ENCODE results near the gene SEMA4A.
"Not testable (repeated sequence)": the region's sequence is repeated elsewhere in the genome, so short reads cannot be mapped to it uniquely, and the experiment has no call there.

SEMA4A gene

GRCh38 chr1:156153362-156153761, at the start of gene SEMA4A:
SEMA4A (plus strand) TSS chr1:156153585; CDS start chr1:156154579, 994 bp downstream.
- in situ Hi-C loops (cut with MboI; ENCODE audit: low sequenced_read_pairs) = loop anchor here (10.0 kb wide), 1 partner anchor 61 kb away; the partner anchor contains the start of gene PMF1

- in situ Hi-C loops (cut with MboI; ENCODE audit: low sequenced_read_pairs) = no loop called here
Observed at GRCh38 chr1:156104065-156104810, 49.1 kb upstream of the SEMA4A start.

DNA sequence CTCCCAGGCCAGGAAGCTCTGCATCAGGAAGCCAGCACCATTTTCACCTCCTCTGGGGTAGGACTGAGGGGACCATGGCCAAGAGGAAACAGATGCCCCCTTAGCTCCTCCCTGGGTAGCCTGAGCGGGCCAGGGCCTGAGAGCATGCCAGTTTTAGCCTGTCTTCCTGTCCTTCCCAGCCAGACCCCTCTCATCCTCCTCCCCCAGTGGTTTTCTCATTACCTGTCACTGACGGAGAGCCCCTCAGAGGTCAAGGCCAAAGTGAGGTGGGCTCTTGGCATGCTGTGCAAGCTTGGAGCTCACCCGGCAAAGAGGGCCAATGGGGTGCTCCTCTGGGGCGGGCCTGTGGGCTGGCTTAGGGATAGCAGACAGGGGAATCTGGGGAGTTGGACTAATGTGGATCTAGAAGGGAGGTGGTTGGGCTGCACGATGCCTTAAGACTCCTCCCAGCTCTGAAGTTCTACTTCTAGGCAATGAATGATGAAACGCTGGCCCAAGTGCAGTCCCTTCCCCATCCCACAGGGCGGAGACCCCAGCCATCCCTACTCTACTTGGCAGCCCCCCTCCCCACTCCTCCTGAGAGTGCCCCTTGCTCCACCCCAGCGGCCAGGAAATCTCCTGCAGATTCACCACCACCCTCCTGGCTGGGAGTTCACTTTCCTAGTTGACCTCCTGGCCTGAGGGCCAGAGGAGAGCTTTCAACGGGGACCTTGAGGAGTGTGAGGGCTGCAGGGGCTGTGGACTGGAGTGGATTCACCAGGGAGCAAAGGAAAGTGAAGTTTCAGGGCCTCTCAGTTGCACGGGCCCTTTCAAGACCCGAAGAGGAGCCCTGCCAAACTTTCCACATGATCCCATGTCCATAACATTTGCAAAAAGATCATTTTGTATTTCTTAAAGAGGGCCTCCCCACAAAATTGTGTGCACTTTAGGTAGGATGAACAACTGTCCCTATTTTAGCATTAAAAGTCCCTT, 48.2 kb upstream of the SEMA4A start:
- in situ Hi-C loops (cut with MboI; ENCODE audit: low sequenced_read_pairs) = no loop called here

GRCh38 chr1:156106624-156107488, 46.5 kb upstream of the SEMA4A start:
- in situ Hi-C loops (cut with MboI; ENCODE audit: low sequenced_read_pairs) = no loop called here

DNA sequence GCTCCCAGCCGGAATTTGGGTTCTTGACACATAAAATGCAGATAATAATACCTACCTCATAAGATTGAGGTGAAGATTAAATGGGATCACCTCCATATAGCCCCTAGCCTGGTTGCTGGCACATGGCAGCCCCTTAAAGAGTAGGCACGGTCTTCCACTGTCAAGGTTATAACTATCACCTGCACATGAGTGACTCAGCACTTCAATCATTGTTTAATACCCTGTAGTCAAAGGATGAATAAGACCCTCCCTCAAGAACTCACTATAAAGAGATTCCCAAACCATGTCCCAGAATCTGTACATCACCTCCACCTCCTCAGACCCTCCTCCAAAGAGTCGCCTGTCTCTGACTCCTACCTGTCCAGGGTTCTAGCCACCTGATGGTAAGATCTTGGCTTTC, 45.3 kb upstream of the SEMA4A start:
- in situ Hi-C loops (cut with MboI; ENCODE audit: low sequenced_read_pairs) = no loop called here

DNA sequence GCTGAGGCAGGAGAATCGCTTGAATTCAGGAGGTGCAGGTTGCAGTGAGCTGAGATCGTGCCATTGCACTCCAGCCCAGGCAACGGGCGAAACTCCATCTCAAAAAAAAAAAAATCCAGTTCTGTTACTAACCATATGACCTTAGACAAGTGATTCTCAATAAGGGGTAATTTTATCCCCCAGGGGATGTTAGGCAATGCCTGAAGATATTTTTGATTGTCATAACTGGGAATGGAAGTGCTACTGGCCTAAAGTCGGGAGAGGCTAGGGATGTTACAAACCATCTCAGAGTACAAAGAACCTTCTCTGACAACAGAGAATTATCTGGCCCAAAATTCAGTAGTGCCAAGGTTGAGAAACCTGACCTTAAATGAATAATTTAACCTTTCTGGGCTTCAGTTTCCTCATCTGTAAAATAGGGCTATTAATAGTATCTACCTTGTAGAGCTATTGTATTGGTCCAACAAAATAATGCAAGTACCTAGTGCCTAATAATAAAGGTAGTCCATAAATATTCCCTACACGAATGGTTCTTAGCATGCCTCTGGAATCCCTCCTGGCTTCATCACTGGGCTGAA, 44.6 kb upstream of the SEMA4A start:
- in situ Hi-C loops (cut with MboI; ENCODE audit: low sequenced_read_pairs) = no loop called here

GRCh38 chr1:156110252-156110651, 43.1 kb upstream of the SEMA4A start:
- in situ Hi-C loops (cut with MboI; ENCODE audit: low sequenced_read_pairs) = no loop called here

DNA sequence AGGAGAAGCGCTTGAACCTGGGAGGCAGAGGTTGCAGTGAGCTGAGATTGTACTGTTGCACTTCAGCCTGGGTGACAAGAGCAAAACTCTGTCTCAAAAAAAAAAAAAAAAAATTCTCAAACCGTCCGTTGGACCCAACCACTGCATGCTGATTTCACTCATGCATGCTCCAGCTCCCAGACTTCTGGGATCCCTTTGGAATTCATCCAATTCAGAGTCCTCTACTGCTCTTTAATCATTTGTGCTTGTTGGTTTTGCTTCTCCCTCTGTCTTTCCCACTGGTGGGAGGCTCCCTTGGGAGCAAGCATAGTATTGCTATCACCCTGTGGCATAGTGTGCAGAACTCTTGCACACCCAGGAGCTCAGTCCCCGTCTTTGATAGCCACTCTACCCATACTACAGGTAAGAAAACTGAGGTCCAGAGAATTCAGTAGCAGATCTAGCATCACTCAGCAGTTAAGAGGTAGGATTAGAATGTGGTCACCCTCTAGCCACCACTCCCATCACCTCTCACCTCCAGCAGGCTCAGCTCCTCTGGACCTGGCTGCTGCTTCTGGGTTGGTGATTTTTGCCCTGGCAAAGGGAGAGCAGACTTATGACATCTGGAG, 41.9 kb upstream of the SEMA4A start:
- in situ Hi-C loops (cut with MboI; ENCODE audit: low sequenced_read_pairs) = no loop called here

- in situ Hi-C loops (cut with MboI; ENCODE audit: low sequenced_read_pairs) = no loop called here
Observed at GRCh38 chr1:156112276-156113137, 40.9 kb upstream of the SEMA4A start.

GRCh38 chr1:156113282-156113950, 40.0 kb upstream of the SEMA4A start:
- in situ Hi-C loops (cut with MboI; ENCODE audit: low sequenced_read_pairs) = no loop called here

- in situ Hi-C loops (cut with MboI; ENCODE audit: low sequenced_read_pairs) = no loop called here
Observed at GRCh38 chr1:156114101-156114918, 39.1 kb upstream of the SEMA4A start, which contains the start of gene LMNA. LMNA (plus strand) TSS chr1:156114711; CDS start chr1:156114919, 208 bp downstream.

- in situ Hi-C loops (cut with MboI; ENCODE audit: low sequenced_read_pairs) = no loop called here
Observed at GRCh38 chr1:156114919-156115513, 38.4 kb upstream of the SEMA4A start.

- in situ Hi-C loops (cut with MboI; ENCODE audit: low sequenced_read_pairs) = no loop called here
Observed at GRCh38 chr1:156115514-156116374, 37.6 kb upstream of the SEMA4A start.

DNA sequence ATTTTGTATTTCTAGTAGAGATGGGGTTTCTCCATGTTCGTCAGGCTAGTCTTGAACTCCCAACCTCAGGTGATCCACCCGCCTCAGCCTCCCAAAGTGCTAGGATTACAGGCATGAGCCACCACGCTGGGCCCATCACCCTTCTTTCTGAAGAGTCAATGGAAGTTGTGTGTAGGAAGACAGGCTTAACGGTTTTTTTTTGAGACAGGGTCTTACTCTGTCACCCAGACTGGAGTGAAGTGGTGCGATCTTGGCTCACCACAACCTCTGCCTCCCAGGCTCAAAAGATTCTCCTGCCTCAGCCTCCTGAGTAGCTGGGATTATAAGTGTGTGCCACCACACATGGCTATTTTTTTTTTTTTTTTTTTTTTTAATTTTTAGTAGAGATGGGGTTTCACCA, 36.7 kb upstream of the SEMA4A start:
- in situ Hi-C loops (cut with MboI; ENCODE audit: low sequenced_read_pairs) = not testable (repeated sequence)

DNA sequence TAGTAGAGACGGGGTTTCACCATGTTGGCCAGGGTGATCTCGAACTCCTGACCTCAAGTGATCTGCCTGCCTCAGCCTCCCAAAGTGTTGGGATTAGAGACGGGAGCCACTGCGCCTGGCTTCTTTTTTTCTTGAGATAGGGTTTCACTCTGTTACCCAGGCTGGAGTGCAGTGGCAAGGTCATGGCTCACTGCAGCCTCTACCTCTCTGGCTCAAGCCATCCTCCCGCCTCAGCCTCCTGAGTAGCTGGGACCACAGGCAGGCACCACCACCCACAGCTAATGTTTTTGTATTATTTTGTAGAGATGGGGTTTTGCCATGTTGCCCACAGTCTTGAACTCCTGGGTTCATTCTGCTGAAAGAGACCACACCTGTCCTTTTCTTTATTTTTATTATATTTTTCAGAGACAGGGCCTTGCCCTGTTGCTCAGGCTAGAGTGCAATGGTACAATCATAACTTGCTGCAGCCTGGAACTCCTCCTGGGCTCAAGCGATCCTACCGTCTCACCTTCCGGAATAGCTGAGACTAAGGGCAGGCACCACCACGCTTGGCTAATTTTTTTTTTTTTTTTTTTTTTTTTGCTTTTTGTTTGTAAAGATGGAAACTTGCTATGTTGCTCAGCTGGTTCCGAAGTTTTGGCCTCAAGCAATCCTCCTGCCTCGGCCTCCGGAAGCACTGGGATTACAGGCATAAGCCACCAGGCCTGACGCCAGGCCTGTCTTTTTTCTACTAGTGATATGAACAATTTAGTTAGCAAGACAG, 35.8 kb upstream of the SEMA4A start:
- in situ Hi-C loops (cut with MboI; ENCODE audit: low sequenced_read_pairs) = no loop called here

All from HL-60/S4 treated with retinoic acid at 250 ng/mL for 4 days and 3 days (cell line).